ENCODE results near the gene NCMAP.

Gene NCMAP

GRCh38 chr1:24621121-24621520 lies 65.2 kb downstream of the NCMAP start:
- DNase-seq (ENCODE audit: low read depth in 2 of 2), result no peak

GRCh38 chr1:24622218-24622617 lies 66.3 kb downstream of the NCMAP start:
- DNase-seq (ENCODE audit: low read depth in 2 of 2), result no peak

DNA sequence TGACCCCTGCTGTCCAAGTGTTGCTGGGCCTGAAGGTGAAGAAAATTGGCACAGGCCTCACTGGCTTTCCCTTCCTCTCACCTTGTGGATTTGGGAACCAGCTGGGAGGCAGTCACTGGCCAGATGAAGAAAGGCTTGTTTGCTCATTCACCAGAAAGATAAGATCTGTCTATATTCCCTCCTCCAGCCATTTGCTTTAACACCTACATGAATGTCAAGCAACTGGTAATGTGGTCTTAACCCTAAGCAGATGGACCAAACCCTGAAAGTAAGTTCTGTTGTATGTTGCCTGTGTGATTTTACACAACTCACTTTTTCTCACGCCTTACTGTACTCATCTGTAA lies 76.9 kb downstream of the NCMAP start:
- DNase-seq (ENCODE audit: low read depth in 2 of 2), result no peak

DNA sequence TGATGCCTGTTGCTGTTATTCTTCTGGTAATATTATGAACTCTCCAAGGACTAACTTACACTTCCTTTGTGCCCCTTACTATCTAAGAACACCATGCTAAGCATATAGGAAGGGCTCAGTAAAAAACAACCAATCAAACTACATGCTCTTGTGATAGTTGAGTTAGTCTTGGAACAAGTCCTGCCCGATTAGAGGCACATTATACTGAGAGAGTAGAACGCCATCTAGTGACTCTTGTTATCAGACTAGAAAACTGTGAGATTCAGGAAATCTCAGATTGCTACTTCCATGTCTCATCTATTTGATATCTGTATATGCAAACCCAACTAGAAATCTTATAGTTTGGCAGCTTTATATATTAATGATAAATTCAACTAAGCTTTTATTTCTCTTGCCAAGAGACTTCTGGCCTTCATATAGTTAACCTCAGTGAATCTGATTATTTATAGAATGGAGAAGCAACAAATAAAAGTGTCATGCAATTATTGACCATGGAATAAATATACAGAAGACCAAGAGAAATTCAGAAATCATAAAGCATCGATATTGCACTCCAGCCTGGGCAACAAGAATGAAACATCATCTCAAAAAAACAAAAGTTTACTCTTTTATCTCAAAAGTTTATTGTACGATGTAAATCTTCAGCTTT lies 79.4 kb downstream of the NCMAP start:
- DNase-seq (ENCODE audit: low read depth in 2 of 2), result no peak

GRCh38 chr1:24636661-24637357 lies 80.9 kb downstream of the NCMAP start:
- DNase-seq (ENCODE audit: low read depth in 2 of 2), result no peak

DNA sequence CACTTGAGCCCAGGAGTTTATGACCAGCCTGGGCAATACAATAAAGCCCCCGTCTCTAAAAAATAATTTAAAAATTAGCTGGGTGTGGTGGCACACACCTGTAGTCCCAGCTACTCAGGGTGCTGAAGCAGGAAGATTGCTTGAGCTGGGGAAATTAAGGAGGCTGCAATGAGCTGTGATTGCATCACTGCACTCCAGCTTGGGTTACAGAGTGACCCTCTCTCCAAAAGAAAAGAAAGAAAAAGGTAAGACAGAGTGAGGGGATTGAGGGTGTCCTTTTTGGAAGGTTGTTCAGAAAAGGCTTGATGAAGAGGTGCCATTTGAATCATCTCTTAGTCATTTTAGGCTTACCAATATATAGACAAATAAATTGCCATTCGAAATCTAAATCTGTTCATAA lies 83.2 kb downstream of the NCMAP start:
- DNase-seq (ENCODE audit: low read depth in 2 of 2), result no peak

DNA sequence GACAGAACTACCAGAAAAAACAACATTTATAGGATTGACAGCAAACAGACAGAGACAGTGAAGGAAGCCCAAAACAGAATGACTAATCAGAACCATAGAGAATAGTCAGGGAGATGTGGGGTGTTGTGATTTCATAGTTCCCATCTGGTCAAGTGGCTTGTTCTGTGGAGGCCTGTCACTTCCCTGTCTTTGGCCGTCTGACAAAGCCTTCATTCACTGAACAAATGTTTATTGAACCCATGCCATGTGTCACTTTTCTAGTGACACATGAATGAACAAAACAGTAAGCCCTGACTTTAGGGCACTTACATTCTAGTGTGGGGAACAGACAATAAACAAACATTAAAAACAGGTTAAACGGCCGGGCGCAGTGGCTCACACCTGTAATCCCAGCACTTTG lies 84.0 kb downstream of the NCMAP start:
- DNase-seq (ENCODE audit: low read depth in 2 of 2), result no peak

GRCh38 chr1:24640288-24640687 lies 84.4 kb downstream of the NCMAP start:
- no peak for DNase-seq (ENCODE audit: low read depth in 2 of 2)

GRCh38 chr1:24641646-24642151 lies 85.8 kb downstream of the NCMAP start:
- no peak for DNase-seq (ENCODE audit: low read depth in 2 of 2)

GRCh38 chr1:24642481-24643362 lies 86.8 kb downstream of the NCMAP start, which contains the start of gene SRRM1:
Gene SRRM1, plus strand, starts transcription at chr1:24643302. Its CDS starts 25 bp downstream, at chr1:24643327.
- DNase-seq (ENCODE audit: low read depth in 2 of 2), result peak; percentile 93 to 94

DNA sequence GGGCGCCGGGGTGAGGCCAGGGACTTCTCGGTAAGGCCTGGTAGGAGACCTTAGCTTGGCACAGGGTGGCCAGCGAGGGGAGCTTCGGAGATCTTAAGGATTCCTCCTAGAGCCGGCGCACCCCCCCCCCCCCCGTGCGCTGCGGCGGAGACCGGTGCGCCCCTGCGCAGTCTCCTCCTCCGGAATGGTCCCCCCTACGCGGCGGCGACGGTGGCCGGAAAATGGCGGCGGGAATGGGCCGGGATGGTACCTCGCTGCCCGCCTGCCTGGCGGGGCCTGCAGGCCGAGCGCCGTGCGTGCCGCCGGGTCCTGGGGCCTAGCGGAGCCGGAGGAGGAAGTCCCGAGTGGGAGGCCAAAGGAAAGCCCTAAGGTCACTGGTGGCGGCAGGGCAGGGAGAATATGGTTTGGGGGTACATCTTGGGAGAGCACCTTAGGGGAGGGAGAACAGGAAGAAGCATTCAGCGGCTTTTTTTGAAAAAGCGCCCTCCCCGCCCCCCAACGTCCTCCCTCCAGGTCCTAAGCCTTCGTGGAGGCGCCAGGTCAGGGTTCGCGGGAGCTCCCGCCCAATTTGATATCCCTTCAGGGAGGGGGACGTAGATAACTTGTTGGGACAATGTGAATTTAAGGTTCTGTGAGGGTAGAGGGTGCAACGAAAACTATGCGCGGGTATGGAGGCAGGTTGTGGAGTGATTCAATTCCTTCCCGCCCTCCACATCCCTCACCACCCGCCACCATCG lies 87.6 kb downstream of the NCMAP start:
- DNase-seq (ENCODE audit: low read depth in 2 of 2), result no peak

DNA sequence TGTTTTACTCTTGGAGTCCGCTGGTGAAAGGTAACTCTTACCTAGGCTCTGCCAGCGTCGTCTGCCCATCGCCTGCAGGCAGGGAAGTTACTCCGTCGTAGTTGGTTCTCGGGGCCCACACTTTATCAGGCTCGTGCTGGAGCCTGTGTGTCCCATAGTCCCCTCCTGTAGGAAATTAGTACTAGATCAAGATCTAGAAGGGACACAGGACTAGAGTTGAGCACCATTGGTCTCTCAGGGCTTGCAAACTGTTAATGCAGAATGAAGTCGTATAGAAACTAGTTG lies 88.2 kb downstream of the NCMAP start:
- no peak for DNase-seq (ENCODE audit: low read depth in 2 of 2)

- DNase-seq (ENCODE audit: low read depth in 2 of 2), result no peak
Observed at GRCh38 chr1:24648919-24649318, 93.0 kb downstream of the NCMAP start.

- DNase-seq (ENCODE audit: low read depth in 2 of 2), result no peak
Observed at GRCh38 chr1:24652382-24652781, 96.5 kb downstream of the NCMAP start.

GRCh38 chr1:24654010-24654409 lies 98.1 kb downstream of the NCMAP start:
- DNase-seq (ENCODE audit: low read depth in 2 of 2), result no peak

- no peak for DNase-seq (ENCODE audit: low read depth in 2 of 2)
Observed at GRCh38 chr1:24656046-24656445, 100.2 kb downstream of the NCMAP start.

DNA sequence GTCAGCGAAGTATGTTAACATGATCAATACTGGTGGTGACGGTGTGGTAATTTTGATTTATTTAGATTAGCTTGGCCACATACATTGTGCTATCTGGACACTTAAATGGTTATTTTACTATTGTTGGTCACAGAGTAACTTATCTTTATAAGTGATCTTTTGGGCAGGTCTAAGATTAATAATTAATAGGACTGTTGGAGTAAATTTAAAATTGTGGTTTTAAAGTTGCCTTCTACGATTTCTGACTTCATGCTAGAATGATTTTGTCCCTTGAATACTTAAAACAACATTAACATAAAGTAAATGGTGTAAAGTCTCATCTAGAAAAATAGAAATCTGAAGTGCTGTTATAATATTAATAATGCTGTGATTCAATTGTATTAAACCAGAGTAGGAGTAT lies 101.9 kb downstream of the NCMAP start:
- DNase-seq (ENCODE audit: low read depth in 2 of 2), result no peak
